GM21825 (cell line): ENCODE results near the gene GPN1.
"Not testable (repeated sequence)": the region's sequence is repeated elsewhere in the genome, so short reads cannot be mapped to it uniquely, and the experiment has no call there.

Source experiments
- ATAC-seq: cut with Tn5 transposase; IDR thresholded peaks from one replicate; pipeline ENCODE4 v1.9.1; 2021; ENCODE audit warnings: mild to moderate bottlenecking, moderate library complexity; ENCODE audit not compliant: unreplicated experiment

Gene GPN1

DNA sequence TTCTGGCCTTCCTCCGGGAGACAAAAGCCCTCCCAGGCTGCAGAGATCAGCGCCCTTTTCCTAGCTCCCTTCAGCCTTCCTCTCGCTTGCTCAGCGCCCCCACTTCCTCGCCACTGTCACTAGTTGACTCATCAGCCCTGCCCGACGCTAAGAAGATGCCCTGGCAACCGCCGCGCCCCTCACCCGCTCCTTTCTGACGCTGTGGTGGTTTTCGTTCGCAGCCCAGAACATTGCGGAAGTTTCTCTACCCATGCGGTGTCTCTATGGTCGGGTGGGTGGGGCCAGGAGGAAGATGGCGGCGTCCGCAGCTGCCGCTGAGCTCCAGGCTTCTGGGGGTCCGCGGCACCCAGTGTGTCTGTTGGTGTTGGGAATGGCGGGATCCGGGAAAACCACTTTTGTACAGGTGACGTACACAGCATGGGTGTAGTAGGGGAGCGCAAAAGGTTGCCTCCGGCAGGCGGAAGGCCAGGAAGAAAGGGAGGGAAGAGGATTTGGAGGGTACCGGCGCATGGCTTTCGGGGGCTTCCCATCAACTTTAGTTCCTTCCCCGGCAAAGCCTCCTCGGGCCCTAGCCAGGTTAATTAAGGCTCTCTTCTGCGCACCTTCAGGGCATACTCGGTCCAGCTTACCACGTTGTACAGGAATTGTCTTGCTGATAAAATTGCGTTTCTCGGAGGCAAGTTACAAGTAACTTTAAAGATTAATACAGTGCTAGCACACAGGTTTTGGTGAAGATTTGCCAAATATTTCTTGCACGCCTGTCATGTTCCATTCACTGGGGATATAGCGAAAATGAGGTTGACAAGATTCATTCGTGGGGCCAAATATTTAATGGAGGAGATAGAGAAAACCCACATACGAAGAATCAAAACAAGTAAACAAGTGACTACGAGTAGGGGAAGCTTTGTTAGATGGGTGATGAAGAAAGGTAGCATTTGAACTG lies at the start of gene GPN1, which contains the start of gene CCDC121:
TSS of gene GPN1 (plus strand) at position 284 of the 943 bp plus-strand sequence. CDS start at position 293, 9 bp downstream.
TSS of gene CCDC121 (minus strand) at position 246 of the 943 bp plus-strand sequence. CDS start 1,213 bp downstream, outside the sequence.
- ATAC-seq: peak; percentile 98

- ATAC-seq: no peak
Measured at GRCh38 chr2:27581417-27582128, 47.3 kb upstream of the GPN1 start.

GRCh38 chr2:27582129-27582694 lies 46.6 kb upstream of the GPN1 start:
- peak; percentile 11 for ATAC-seq

DNA sequence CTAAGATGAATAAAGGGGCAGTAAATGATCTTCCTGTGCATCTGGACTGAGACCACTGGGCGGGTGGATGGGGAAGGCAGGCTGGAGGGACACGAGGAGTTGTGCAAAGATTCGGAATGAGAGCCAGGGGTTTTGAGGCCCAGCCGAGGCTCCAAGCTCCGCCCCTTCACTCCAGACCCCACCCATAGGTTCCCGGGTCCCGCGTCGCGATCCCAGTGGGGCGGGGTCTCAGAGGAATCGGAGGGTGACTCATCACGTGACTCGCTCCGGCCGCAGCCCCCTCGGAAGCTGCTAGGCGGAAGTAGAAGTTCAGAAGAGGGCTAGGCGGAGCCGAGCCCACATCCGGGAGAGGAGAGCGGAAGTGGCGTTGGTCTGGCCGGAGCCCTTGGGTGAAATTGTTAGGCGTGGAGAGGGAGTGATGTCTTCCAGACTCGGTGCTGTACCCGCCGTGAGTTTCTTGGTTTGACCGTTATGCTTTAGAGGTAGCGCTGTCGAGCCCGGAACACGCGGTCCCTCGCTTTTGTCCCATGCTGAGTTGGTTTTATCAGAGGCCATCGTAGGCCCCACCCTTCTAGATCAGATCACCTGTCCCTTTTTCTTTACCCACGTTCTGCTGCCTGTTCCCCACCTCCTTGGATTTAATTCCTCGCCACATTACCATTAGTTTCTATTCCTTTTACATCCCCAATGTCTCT lies 46.0 kb upstream of the GPN1 start, which contains the start of gene ZNF512:
TSS of gene ZNF512 (plus strand) at position 348 of the 695 bp plus-strand sequence. CDS start at position 419, 71 bp downstream.
- ATAC-seq: peak; percentile 88

GRCh38 chr2:27583390-27583915 lies 45.4 kb upstream of the GPN1 start:
- no peak for ATAC-seq

DNA sequence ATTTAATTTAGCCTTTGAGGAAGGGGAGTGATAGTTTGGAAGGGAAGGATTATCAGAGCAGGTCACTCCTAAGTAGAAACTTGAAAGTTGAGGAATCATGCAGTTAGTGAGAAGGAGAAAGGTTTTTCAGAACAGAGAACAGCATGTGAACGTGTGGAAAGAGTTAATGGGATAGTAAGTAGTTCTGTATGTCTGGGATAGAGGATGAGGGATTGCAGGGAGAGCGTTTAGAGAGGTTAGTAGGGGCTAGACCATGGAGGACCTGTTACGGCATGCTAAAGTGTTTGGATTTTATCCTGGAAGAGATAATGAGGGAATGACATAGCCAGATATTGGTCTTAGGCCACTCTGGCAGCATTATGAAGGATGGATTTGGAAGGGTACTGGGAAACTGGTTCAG lies 44.3 kb upstream of the GPN1 start:
- ATAC-seq: no peak

DNA sequence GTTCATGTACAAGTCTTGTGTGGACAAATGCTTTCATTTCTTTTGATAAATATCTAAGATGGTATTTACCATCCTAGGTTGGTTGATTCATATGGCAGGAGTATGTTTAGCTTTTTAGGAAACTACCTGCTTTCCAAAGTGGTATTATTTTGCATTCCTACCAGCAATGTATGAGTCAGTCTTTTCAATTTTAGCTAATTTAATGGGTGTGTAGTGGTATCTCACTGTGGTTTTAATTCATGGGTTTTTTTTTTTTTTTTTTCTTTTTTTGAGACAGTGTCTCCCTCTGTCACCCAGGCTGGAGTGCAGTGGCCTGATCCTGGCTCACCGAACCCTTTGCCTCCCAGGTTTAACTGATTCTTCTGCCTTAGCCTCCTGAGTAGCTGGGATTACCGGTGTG lies 41.8 kb upstream of the GPN1 start:
- no peak for ATAC-seq

- ATAC-seq: no peak
Measured at GRCh38 chr2:27588308-27588707, 40.5 kb upstream of the GPN1 start.

- no peak for ATAC-seq
Measured at GRCh38 chr2:27591745-27592144, 37.1 kb upstream of the GPN1 start.

- ATAC-seq: no peak
Measured at GRCh38 chr2:27593240-27593639, 35.6 kb upstream of the GPN1 start.

GRCh38 chr2:27594020-27594703 lies 34.7 kb upstream of the GPN1 start:
- ATAC-seq: not testable (repeated sequence)

GRCh38 chr2:27595412-27595811 lies 33.4 kb upstream of the GPN1 start:
- ATAC-seq: not testable (repeated sequence)

GRCh38 chr2:27596627-27597026 lies 32.2 kb upstream of the GPN1 start:
- no peak for ATAC-seq

GRCh38 chr2:27606611-27607010 lies 22.2 kb upstream of the GPN1 start:
- ATAC-seq: no peak

GRCh38 chr2:27613985-27614384 lies 14.9 kb upstream of the GPN1 start:
- no peak for ATAC-seq

DNA sequence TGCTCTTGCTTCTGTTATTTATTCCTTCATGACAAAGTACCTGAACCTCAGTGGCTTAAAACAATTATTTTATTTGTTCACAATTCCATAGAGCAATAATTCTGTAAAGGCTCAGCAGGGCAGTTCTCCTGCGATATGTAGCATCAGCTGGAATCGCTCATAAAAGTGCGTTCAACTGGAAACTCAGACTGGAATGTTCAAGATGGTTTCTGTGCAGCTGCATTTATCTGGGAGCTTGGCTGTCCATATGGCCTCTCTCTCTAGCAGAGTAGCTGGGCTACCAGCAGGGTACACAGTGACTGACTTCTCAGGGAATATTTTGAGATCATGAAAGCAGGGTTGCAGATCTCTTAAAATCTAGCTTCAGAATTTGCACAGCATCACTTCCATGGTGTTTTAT lies 13.5 kb upstream of the GPN1 start:
- ATAC-seq: no peak

DNA sequence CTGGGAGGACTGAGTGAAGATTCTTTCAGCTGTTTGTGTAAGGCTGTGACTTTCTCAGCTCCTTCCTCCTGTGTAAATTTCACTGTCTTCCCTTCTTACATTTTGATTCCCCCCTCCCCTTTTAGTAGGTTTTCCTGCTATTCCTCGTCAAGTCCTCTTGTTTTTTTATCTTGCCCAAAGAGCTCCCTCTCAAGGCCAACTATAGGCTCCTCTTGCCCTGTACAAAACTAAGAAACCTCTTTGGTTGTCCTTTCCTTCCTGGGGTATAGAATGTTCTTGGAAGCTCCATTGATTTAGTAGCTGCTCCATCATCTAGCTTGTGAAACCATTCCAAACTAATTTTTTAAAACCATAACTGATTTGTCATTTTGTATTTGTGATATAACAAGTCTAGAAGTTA lies 7.3 kb upstream of the GPN1 start:
- no peak for ATAC-seq

GRCh38 chr2:27622921-27623384 lies 5.9 kb upstream of the GPN1 start:
- no peak for ATAC-seq

DNA sequence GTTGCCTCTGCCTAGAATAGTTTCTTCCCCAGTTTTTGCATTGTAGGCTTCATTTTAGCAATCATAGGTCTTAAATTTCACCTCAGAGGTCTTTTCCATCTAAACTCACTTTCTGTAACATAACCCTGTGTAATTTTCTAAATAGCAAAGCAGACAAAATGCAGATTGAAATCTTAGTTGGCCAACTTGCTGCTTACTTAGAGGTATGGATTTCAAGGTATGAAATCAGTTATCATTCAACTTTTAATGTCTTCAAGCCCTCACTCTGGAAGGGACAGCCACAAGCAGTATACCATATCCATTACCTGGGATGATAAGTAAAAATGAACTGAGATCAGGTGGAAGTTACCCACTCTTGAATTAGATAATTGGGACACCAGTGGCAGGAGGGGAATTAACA lies 3.9 kb upstream of the GPN1 start:
- ATAC-seq: no peak

DNA sequence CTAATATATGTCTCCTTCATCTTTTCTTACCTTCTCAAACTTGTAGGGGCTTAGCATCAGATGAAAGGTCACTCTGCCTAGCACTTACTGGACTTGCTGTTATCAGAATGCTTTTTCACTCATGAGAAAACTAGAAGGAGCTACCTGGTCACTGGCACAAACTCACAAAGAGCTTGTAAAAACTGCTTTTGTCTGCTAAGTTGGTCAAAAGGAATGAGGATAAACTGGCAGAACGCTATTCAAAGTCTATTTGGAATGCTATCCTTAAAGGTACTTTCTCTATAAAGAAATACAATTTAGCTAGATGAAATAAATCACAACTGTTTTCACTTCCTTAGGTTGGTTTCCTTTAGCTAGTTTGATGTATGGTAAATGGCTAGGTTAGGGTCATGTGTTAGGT lies 2.5 kb upstream of the GPN1 start:
- ATAC-seq: not testable (repeated sequence)
